IgD-negative memory B cell (primary cell): Measurements from ENCODE around the gene TXNDC11. TPM values are rescaled to one million over a fixed set of nuclear protein-coding genes. Genes with fewer than 3 reads are reported as not detected.

Experiments
- H3K27ac Mint-ChIP-seq, 3 donors: one replicate each; pipeline ENCODE4 v1.8.0; 2020 to 2022; ENCODE audit warnings: mild to moderate bottlenecking in 3 of 3, mixed read lengths in 3 of 3, moderate library complexity in 1 of 3
- H3K27me3 Mint-ChIP-seq: one replicate; pipeline ENCODE4 v1.8.0; 2021; ENCODE audit warnings: mixed read lengths
- H3K36me3 Mint-ChIP-seq: one replicate; pipeline ENCODE4 v1.8.0; 2020; ENCODE audit warnings: mild to moderate bottlenecking, mixed read lengths
- H3K4me1 Mint-ChIP-seq, 3 donors: one replicate each; pipeline ENCODE4 v1.8.0; 2020 to 2022; ENCODE audit warnings: mixed read lengths in 3 of 3, mild to moderate bottlenecking in 1 of 3
- H3K4me3 Mint-ChIP-seq, 4 donors: one replicate each; pipeline ENCODE4 v1.8.0; 2020 to 2022; ENCODE audit warnings: mild to moderate bottlenecking in 4 of 4, mixed read lengths in 4 of 4, moderate library complexity in 3 of 4
- H3K9me3 Mint-ChIP-seq, 3 donors: one replicate each; pipeline ENCODE4 v1.8.0; 2020 to 2021; ENCODE audit warnings: mixed read lengths in 3 of 3, mild to moderate bottlenecking in 1 of 3
- polyA plus RNA-seq: library from polyadenylated mRNA; unstranded; fragments of 300-500 nt; fragmentation: Illumina TruSeq; gene quantifications from one replicate; pipeline ENCODE4 v1.2.3, GENCODE V29; 2021

The TXNDC11 gene
- polyA plus RNA-seq, 1 donor from 2014 or later, result 78.0 TPM

DNA sequence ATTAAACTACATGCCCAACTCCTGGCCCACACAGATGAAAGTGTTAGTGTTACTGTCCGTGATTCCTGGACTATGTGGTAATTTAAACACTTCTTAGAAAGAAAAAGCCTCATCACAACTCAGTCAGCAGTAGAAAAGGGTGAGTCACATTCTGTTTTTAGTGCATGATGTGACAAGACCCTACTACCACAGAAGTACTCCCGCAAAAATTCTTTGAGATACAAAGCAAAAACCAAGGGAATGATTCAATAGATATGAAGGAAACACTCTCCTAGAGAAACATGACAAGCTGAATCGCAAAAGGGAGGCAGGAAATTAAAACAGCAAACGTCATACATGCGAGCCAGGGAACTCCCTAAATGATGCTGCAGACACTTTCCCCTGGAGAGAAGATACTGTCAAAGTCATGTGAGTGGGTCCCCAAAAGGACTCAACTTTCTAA is 60.0 kb downstream of the TXNDC11 start:
- peaks cover 4% of the 10 kb centered on the region for H3K27me3 Mint-ChIP-seq
- peaks cover 13% of the 10 kb centered on the region for H3K36me3 Mint-ChIP-seq
- H3K27ac Mint-ChIP-seq, result peak overlapping the region; percentile 95 to 98 (median 97)
- H3K4me1 Mint-ChIP-seq, result peaks cover 50 to 76% (median 75%) of the 10 kb centered on the region in 3 donors
- peak overlapping the region; percentile 41 to 85 (median 76) for H3K4me3 Mint-ChIP-seq
- no peaks in the 10 kb centered on the region for H3K9me3 Mint-ChIP-seq

DNA sequence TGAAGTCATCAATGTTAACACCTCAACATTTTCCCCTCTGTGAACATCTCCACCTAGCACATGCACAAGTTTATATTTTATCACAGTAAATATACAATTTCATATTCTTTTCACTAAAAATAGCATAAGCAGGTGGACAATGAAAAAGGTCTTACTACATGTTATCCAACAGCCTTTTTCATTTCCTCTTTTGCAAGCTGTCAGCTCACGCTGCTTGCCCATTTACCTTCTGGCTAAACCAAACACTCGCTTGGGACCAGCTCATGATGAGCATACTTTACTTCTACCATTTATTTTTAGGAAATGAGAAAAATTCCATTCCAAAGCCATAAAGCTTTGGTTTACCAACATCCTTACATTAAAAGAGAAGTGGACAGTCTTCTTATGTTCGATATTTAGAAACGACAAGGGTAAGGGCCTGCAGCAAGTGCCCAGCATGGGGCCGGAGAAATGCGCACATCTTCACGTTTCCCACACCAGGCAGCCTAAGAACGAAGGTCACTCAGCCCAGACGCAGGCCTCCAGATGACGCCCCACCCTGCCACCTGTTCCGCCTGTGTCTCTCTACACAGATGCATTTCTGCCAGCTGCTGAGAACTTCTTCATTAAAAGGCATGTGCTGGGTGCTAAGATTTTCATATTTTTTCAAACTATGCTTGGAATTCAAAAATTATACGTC is 60.5 kb downstream of the TXNDC11 start:
- H3K9me3 Mint-ChIP-seq, result no peaks in the 10 kb centered on the region
- H3K27me3 Mint-ChIP-seq, result peaks cover 4% of the 10 kb centered on the region
- peak overlapping the region; percentile 41 to 85 (median 76) for H3K4me3 Mint-ChIP-seq
- peaks cover 54 to 81% (median 77%) of the 10 kb centered on the region in 3 donors for H3K4me1 Mint-ChIP-seq
- peak overlapping the region; percentile 95 to 98 (median 97) for H3K27ac Mint-ChIP-seq
- peaks cover 13% of the 10 kb centered on the region for H3K36me3 Mint-ChIP-seq

DNA sequence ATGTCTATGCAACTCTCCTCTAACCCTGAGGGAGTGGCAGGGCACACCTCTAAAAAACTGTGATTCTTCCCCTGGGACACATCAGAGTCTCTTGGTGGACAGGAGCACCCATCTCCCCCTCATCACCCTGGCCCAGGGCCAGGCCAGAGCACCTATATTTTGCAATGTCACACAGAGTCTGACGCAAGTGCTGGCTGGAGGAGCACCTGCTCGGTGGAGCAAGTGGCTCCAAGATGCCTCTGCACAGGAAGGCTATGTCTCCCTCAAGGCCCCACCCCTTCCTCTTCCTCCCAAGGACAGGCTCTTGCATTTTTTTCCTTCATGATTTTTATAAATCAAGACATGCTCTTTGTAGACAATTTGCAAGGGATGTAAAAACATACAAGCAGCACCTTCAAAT is 61.1 kb downstream of the TXNDC11 start:
- Mint-ChIP-seq H3K4me3 (peak overlapping the region; percentile 41 to 85 (median 76)), H3K36me3 (peaks cover 12% of the 10 kb centered on the region), H3K27me3 (peaks cover 4% of the 10 kb centered on the region), H3K4me1 (peaks cover 55 to 82% (median 79%) of the 10 kb centered on the region in 3 donors), H3K9me3 (no peaks in the 10 kb centered on the region), H3K27ac (peak overlapping the region; percentile 95 to 98 (median 97))

DNA sequence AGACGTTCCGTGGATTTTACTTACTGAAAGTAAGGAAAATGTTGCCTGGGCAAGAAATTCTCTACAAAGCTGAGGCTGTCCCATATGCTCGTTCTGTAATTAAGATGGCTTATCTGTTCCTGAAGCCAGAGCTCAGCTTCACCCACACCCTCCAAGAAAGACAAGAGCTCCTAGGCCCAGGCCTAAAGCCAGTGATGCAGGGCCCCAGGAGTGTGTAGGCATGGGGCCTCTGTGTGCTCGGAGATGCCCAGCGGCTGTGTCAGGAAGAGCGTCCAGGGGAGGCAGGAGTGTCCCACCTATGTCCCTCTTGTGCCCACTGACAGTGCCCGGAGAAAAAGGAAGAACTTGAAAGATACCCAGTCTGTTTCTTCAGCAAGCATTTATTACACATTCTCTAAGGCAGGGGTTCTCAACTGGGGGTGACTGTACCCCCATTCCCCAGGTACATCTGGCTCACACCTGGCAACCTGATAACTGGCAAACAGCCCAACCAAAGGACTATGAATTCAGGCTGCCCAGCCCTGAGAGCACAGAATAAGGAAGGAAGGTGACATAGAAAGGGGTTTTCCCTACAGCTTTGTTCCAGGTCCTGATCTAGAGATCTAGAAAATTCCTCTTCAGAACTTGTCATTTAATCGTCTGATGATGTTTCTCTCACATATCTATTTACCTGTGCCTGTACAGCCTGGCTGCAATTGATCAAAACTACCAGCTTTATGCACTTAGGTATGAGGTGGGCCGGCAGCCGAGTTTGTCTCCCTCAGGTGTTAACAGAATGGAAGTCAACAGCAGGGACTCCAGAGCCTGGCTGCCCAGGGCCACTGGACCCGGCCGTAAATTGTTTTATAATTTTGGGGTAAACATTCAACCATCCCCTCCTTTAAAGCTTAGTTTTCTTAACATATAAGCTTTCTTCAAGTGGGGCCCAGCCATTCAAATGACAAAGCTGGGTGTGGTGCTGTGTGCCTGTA is 62.4 kb downstream of the TXNDC11 start:
- Mint-ChIP-seq H3K36me3 (peaks cover 11% of the 10 kb centered on the region), H3K4me3 (peak overlapping the region in 3 of 4 donors; percentile 88 to 89 (median 88)), H3K27me3 (peaks cover 4% of the 10 kb centered on the region), H3K9me3 (no peaks in the 10 kb centered on the region), H3K4me1 (peaks cover 54 to 88% (median 85%) of the 10 kb centered on the region in 3 donors), H3K27ac (peak overlapping the region; percentile 95 to 98 (median 97))

DNA sequence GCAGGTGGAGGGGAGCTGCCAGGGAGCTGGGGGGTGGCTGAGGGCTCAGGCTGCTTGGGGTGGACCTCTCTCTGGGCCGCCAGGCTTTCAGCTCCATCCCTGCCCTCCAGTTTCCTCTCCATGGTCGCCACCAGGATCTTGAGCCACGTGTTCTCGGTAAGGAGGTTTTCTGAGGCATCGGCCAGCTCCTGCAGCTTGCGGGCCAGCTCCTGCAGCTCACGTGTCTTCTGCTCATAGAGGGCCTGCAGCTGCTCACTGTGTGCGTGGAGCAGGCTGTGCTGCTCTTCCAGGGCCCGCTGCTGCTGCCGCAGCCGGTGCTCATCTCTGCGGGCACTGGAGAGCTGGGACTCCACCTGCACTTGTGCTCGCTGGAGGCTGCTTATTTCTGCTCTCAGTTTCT is 63.4 kb downstream of the TXNDC11 start:
- Mint-ChIP-seq H3K4me3 (peak overlapping the region in 3 of 4 donors; percentile 37 to 89 (median 77)), H3K9me3 (no peaks in the 10 kb centered on the region), H3K4me1 (peaks cover 54 to 88% (median 84%) of the 10 kb centered on the region in 3 donors), H3K27ac (peak overlapping the region in 2 of 3 donors; percentile 95 to 97), H3K27me3 (peaks cover 4% of the 10 kb centered on the region), H3K36me3 (peaks cover 8% of the 10 kb centered on the region)

DNA sequence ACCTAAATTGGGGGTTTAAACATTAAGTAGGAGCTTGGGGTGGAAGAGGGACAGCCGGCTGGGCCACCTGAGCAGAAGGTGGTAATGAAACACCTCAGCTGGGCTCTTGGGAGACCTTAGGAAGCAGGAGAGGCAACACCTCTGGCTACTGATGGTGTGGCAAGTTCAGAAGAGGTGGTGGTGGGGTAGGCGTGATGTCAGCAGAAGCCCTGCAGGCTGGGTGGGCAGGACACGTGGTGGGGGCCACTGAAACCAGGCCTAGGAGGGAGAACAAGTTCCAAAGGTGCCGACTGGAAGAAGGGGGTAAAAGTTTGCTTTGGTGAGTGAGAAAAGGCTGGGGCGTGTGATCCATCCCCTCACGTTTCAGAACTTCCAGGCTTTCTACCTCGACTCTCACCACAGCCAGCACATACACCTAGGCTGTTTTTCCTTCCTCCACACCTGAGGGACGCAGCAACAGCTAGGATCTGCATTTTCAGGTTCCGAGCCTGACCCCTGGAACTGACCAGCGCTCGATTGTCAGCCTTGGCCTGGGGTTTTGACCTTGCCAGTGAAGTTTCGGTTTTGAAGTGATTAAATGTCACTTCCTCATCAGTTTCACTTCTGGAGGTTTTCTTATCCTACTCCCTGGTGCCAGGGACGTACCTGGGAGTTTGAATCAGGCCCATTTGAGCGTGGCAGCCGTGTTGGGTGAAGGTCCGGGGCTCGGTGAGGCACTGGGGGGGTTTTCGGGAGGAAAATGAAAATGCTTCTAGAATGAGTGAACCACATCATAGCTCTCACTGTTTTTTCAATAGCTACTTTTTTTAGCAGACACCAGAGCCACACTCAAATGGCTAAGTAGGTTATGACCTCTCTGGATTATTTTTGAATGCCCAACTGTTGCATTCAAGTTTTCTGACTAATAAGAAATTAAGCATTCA is 64.4 kb downstream of the TXNDC11 start:
- H3K36me3 Mint-ChIP-seq, result peaks cover 9% of the 10 kb centered on the region
- H3K27ac Mint-ChIP-seq, result peak overlapping the region; percentile 95 to 100 (median 95)
- peaks cover 58 to 88% (median 83%) of the 10 kb centered on the region in 3 donors for H3K4me1 Mint-ChIP-seq
- H3K27me3 Mint-ChIP-seq, result peaks cover 4% of the 10 kb centered on the region
- no peaks in the 10 kb centered on the region for H3K9me3 Mint-ChIP-seq
- H3K4me3 Mint-ChIP-seq, result peak overlapping the region; percentile 63 to 93 (median 81)

DNA sequence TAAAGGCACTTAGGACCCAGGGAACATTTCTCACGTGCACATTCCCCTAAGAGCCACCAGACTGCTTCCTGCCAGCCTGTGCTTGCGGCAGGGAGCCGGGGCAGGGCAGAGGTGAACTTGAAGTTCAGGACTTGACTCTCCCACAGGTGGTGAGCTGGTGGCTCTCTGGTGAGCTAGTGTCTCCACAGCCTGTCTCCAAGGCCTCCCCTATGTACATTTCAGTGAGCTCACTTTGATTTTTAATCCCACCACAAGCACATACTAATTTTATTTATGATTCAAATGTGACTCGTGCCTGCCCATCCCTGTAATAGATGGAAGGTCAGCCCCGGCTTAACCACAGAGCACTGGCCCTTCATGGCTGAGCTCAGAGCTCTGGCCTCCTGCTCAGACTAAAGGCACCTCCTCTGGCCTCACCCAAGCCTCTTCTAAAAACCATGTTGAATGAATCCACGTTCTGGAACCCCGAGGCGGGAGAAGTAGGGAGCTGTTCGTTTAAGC is 65.2 kb downstream of the TXNDC11 start:
- Mint-ChIP-seq H3K27me3 (peaks cover 4% of the 10 kb centered on the region), H3K27ac (peak overlapping the region; percentile 95 to 100 (median 95)), H3K4me3 (peak overlapping the region; percentile 16 to 93 (median 69)), H3K4me1 (peaks cover 58 to 87% (median 81%) of the 10 kb centered on the region in 3 donors), H3K9me3 (no peaks in the 10 kb centered on the region), H3K36me3 (peaks cover 12% of the 10 kb centered on the region)

DNA sequence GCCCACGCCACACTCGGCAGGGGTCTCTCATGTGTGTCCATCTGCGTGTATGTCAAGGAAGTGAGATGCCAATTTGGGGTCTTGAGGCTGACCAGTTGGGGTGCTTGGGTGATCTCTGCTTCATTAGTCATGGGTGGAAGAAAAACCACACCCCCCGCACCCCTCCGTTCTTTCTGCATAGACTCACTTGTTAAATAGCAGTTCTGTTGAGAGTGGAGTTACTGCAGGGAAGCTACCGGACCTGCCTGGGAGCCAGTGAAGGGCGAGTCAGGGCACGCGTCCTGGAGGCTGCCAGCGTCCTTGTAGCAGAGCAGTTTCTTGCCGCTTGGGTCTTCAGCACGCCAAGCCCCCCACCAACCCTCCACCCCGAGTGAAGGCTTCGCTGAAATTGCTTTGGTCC is 65.9 kb downstream of the TXNDC11 start:
- peaks cover 12% of the 10 kb centered on the region for H3K36me3 Mint-ChIP-seq
- peak overlapping the region; percentile 81 to 100 (median 83) for H3K27ac Mint-ChIP-seq
- peak overlapping the region; percentile 16 to 78 (median 69) for H3K4me3 Mint-ChIP-seq
- H3K9me3 Mint-ChIP-seq, result no peaks in the 10 kb centered on the region
- peaks cover 58 to 87% (median 82%) of the 10 kb centered on the region in 3 donors for H3K4me1 Mint-ChIP-seq
- peaks cover 4% of the 10 kb centered on the region for H3K27me3 Mint-ChIP-seq

DNA sequence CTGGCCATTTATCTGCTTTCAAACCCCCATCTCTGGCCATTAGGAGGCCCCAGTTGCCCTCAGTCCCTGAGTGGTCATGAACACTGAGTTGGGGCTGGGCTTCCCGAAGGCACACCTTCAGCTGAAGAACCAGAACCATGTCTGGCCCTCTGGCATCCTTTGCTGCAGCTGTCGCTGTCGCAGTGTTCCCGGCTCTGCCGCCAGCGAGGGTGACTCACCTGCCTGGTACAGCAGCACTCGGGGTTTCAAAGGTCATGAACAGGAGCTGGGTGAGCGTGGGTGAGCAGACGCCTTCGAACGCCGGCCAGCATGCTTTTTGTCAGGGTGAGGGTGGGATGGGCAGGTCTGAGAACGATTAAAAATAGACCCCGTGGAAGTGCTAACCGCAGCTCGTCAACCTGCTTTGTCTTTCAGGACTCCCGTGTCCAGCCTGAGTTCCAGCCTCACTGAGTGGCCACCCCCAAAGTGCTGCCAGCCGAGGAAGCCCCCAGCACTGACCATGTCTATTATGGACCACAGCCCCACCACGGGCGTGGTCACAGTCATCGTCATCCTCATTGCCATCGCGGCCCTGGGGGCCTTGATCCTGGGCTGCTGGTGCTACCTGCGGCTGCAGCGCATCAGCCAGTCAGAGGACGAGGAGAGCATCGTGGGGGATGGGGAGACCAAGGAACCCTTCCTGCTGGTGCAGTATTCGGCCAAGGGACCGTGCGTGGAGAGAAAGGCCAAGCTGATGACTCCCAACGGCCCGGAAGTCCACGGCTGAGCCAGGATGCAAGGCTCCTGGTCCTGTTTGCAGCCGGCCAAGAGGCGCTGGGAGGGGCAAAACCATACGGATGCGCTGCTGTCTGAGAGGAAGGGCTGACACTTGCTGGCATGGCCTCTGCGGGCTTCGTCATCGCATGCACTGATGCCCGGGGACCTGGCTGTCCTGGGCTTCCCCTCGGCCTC is 66.8 kb downstream of the TXNDC11 start:
- peak overlapping the region; percentile 83 to 100 (median 91) for H3K27ac Mint-ChIP-seq
- H3K36me3 Mint-ChIP-seq, result peaks cover 12% of the 10 kb centered on the region

DNA sequence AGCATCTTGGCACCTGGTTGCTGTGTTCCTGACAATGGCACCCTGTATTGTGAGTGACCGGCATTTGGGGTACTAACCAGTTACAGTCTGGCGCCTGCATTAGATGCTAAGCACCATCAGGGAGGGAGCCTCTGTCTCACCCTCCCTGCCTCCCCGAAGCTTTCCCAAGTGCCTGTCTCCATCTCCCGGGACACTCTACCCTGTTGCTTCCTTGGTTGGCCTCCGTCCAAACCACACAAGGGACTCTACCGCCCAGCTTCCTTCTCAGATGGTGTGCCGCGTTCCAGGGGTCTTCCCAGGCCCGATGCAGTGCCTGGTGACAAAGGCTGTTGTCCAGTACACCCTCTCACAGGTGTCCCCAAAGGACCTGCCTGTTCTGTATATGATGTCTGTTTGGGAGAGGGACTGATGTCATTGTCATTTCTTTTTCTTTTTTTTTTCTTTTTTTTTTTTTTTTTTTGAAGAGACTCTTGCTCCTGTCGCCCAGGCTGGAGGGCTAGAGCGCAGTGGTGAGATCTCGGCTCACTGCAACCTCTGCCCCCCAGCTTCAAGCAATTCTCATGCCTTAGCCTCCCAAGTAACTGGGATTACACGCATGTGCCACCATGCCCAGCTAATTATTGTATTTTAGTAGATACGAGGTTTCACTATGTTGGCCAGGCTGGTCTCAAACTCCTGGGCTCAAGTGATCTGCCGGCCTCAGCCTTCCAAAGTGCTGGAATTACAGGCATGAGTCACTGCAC is 67.7 kb downstream of the TXNDC11 start:
- Mint-ChIP-seq H3K4me1 (peaks cover 52 to 83% (median 75%) of the 10 kb centered on the region in 3 donors), H3K9me3 (no peaks in the 10 kb centered on the region), H3K4me3 (peak overlapping the region in 3 of 4 donors; percentile 81 to 100 (median 88)), H3K27ac (peak overlapping the region; percentile 40 to 100 (median 88)), H3K27me3 (peaks cover 1% of the 10 kb centered on the region), H3K36me3 (peaks cover 10% of the 10 kb centered on the region)

More for the DNA sequence above, 66.8 kb downstream of the TXNDC11 start:
- Mint-ChIP-seq H3K4me1 (peaks cover 51 to 87% (median 75%) of the 10 kb centered on the region in 3 donors), H3K4me3 (peak overlapping the region in 3 of 4 donors; percentile 12 to 78 (median 73)), H3K27me3 (peaks cover 4% of the 10 kb centered on the region), H3K9me3 (no peaks in the 10 kb centered on the region)

DNA sequence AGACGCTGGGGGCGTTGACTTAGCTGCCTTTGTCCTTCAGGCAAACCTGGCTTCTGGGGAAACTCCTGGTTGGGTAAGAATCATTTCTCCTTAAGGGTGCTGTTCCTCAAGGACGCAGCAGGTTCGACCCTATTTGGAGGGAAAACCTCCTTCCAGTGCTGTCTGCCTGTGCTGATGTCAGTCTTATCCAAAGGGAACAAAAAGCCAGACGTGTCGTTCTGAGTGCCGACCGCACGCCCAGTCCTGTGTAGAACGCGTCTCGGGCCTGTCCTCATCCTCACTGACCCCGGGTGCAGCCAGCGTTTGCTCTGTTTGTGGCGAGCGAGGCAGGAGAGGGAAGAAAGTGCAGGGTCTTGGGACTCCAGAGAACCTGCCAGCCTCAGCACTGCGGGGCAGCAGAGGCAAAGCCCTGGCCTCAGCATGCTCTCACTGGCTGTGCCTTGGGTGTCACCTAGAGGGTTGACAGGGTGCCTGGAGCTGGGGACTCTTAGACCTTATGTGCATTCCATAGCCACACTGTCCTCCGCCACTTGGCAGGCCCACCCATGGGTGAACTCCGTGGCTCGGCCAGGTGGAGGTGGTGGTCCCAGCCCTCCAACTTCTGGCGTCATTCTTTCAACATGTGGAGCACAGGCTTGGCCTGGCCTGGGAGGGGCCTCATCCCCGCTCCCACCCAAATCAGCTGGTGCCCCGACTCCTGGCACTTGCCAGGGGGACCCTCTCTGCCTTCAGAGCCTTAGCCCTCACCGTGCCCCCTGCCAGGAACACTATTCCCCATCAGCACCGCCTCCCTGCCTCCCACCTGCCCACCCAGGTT is 68.4 kb downstream of the TXNDC11 start:
- Mint-ChIP-seq H3K9me3 (no peaks in the 10 kb centered on the region), H3K4me3 (peak overlapping the region; percentile 38 to 100 (median 68)), H3K27me3 (no peaks in the 10 kb centered on the region), H3K36me3 (peaks cover 12% of the 10 kb centered on the region), H3K27ac (peak overlapping the region; percentile 73 to 100 (median 95)), H3K4me1 (peaks cover 50 to 77% (median 70%) of the 10 kb centered on the region in 3 donors)
